ENCODE results near the gene KCNE3.
A peak's percentile ranks its signal among the peaks of the same experiment; 100 is the strongest.

DNA sequence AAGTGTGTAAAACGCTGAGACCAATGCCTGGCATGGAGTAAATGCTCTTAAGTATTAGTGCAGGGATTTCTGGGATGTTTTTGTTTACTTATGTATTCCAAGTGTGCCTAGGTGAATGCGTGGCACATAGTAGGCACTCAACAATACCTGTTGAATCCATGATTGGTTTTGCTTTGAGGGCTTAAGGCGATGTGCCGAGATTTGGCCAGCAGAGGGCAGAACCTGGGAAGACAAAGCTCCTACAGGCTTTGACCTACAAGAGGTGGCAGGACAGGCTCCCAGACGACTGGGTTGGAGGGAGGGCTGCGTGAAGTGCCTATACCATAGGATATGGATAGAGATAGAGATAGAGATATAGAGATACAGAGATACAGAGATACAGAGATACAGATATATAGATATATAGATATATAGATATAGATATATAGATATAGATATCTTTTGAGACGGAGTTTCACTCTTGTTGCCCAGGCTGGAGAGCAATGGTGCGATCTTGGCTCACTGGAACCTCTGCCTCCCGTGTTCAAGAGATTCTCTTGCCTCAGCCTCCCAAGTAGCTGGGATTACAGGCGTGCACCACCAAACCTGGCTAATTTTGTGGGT lies 13.9 kb downstream of the KCNE3 start:
- TF ChIP-seq, protein P1, sequence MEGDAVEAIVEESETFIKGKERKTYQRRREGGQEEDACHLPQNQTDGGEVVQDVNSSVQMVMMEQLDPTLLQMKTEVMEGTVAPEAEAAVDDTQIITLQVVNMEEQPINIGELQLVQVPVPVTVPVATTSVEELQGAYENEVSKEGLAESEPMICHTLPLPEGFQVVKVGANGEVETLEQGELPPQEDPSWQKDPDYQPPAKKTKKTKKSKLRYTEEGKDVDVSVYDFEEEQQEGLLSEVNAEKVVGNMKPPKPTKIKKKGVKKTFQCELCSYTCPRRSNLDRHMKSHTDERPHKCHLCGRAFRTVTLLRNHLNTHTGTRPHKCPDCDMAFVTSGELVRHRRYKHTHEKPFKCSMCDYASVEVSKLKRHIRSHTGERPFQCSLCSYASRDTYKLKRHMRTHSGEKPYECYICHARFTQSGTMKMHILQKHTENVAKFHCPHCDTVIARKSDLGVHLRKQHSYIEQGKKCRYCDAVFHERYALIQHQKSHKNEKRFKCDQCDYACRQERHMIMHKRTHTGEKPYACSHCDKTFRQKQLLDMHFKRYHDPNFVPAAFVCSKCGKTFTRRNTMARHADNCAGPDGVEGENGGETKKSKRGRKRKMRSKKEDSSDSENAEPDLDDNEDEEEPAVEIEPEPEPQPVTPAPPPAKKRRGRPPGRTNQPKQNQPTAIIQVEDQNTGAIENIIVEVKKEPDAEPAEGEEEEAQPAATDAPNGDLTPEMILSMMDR (IDR thresholded peaks at IDR 0.05; ENCODE audit: low read depth, low read length), result peak; percentile 94
- no peak for TF ChIP-seq EZH2phosphoT487 (IDR thresholded peaks at IDR 0.05; ENCODE audit: low read depth)
